Spleen (tissue), 3 donors: ENCODE measurements around the gene TRPM1.

Experiments used
- POLR2A ChIP-seq, 3 donors: fragments of 450-650 bp; IDR thresholded peaks; one replicate each; pipeline ENCODE4 v1.5.1; 2017; ENCODE audit warnings: antibody characterized with exemption in 3 of 3, mild to moderate bottlenecking in 1 of 3
- POLR2AphosphoS5 ChIP-seq, 3 donors: sonication (generic); formaldehyde crosslinking; IDR thresholded peaks; one replicate each; pipeline ENCODE4 v1.5.1; 2017; ENCODE audit warnings: antibody characterized with exemption in 3 of 3

DNA sequence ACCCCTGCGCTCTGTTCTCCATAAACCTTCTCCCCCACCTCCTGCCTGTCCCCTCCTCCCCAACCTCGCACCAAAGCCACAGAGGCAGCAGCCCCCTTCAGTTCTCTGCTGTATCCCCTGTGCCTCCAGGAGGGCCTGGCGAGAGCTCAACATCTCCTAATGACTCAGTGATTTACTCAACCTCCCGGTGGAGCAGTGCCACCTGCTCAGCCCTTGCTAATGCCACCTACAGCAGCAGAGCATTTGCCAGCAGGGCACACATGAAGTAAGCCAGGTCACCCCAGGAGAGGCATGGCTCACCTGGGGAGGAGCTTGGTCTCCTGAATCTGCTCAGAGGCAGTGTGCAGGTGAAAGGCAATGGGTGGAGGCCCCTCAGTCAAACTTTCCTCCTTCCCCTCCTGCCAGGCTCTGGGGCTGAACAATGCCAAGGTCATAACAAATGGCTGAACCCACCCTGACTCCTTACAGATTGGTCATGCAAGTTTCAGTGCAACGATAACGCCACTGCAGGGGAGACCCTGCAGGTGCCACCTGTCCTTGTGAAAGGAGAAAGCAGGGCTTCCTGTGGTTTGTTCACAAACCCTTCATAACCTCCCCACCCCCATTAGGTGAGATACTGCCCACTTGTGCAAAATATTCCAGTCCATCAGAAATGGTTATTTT, 19.8 kb downstream of the TRPM1 start:
- TF ChIP-seq POLR2AphosphoS5 (IDR thresholded peaks at IDR 0.05) (no peak), POLR2A (IDR thresholded peaks at IDR 0.05) (no peak)
